K562 (cell line): ENCODE results near the gene NTSR1. TPM values are rescaled to one million over a fixed set of nuclear protein-coding genes. Genes with fewer than 3 reads are reported as not detected.

Experiments used
- ATF6 ChIP-seq: sonication (generic); formaldehyde crosslinking; IDR thresholded peaks from 2 replicates; pipeline ENCODE4 v1.4.0; 2020; ENCODE audit warnings: mild to moderate bottlenecking, missing genetic modification reagents
- FOXM1 ChIP-seq, 2 experiments: fragments of 450-650 bp in 1 of 2; sonication (generic) in 1 of 2; formaldehyde crosslinking in 1 of 2; IDR thresholded peaks; 2 replicates each; pipeline versions ENCODE4 v1.6.1 to v1.9.0; 2017 to 2022; ENCODE audit warnings: low read depth in 2 of 2, mild to moderate bottlenecking in 2 of 2, missing genetic modification reagents in 1 of 2, moderate library complexity in 1 of 2
- HBP1 ChIP-seq: fragments of 450-650 bp; formaldehyde crosslinking; IDR thresholded peaks from 2 replicates; pipeline ENCODE4 v1.4.0; 2022; ENCODE audit warnings: missing genetic modification characterization
- HNRNPLL ChIP-seq: fragments of 200-400 bp; formaldehyde crosslinking; IDR thresholded peaks from 2 replicates; pipeline ENCODE4 v1.6.1; 2017; ENCODE audit warnings: low read length, low read depth, mild to moderate bottlenecking; ENCODE audit not compliant: poor library complexity, severe bottlenecking
- ILF3 ChIP-seq: fragments of 450-650 bp; IDR thresholded peaks from 2 replicates; pipeline ENCODE4 v1.6.1; 2018; ENCODE audit warnings: antibody characterized with exemption, mild to moderate bottlenecking, moderate library complexity, borderline replicate concordance
- KAT7 ChIP-seq: sonication (generic); formaldehyde crosslinking; IDR thresholded peaks from 2 replicates; pipeline ENCODE4 v1.8.0; 2022; ENCODE audit warnings: missing genetic modification reagents, mild to moderate bottlenecking, borderline replicate concordance
- KDM5B ChIP-seq: fragments of 200-600 bp; sonication (generic); IDR thresholded peaks from 2 replicates; pipeline ENCODE4 v1.6.1; 2012; ENCODE audit warnings: low read depth, mild to moderate bottlenecking, moderate library complexity, low read length, control low read depth, inconsistent platforms; ENCODE audit not compliant: insufficient replicate concordance
- KLF1 ChIP-seq: fragments of 450-650 bp; IDR thresholded peaks from 2 replicates; pipeline ENCODE4 v1.6.1; 2016; ENCODE audit warnings: missing genetic modification characterization, missing compliant biosample characterization
- MAZ ChIP-seq, 2 experiments: fragments of 450-650 bp in 1 of 2; sonication (generic) in 1 of 2; formaldehyde crosslinking; IDR thresholded peaks in 1 of 2; conservative IDR thresholded peaks in 1 of 2; 2 replicates each; pipeline versions ENCODE4 v1.4.0 to v1.5.0; 2020; ENCODE audit warnings: mild to moderate bottlenecking in 1 of 2, missing genetic modification reagents in 1 of 2
- NFIX ChIP-seq: fragments of 250-450 bp; sonication (Bioruptor Pico); IDR thresholded peaks from 2 replicates; pipeline ENCODE4 v1.4.0; 2020; ENCODE audit warnings: low read depth, mild to moderate bottlenecking, moderate library complexity
- PHB ChIP-seq: fragments of 250-450 bp; sonication (Bioruptor Pico); IDR thresholded peaks from 2 replicates; pipeline ENCODE4 v1.5.0; 2021
- PHF21A ChIP-seq: fragments of 450-650 bp; IDR thresholded peaks from 2 replicates; pipeline ENCODE4 v1.6.1; 2017; ENCODE audit warnings: low read depth, borderline replicate concordance
- TOE1 ChIP-seq, 2 experiments: fragments of 450-650 bp in 1 of 2; sonication (generic) in 1 of 2; formaldehyde crosslinking in 1 of 2; IDR thresholded peaks; 2 replicates each; pipeline versions ENCODE4 v1.7.1 to v1.8.0; 2016 to 2022; ENCODE audit warnings: borderline replicate concordance in 2 of 2, mild to moderate bottlenecking in 2 of 2, antibody characterized with exemption in 1 of 2, inconsistent platforms in 1 of 2, low read depth in 1 of 2, missing genetic modification reagents in 1 of 2, moderate library complexity in 1 of 2
- ZBTB9 ChIP-seq: fragments of 450-650 bp; formaldehyde crosslinking; IDR thresholded peaks from 2 replicates; pipeline ENCODE4 v1.4.0; 2020; ENCODE audit warnings: mild to moderate bottlenecking, moderate library complexity
- ZNF41 ChIP-seq: fragments of 250-450 bp; sonication (Bioruptor Pico); conservative IDR thresholded peaks from 2 replicates; pipeline ENCODE4 v1.4.0; 2020; ENCODE audit warnings: mild to moderate bottlenecking
- polyA plus RNA-seq, 8 experiments: library from polyadenylated mRNA; depleted of rRNA in 4 of 8; stranded (reverse) in 5 of 8; unstranded in 3 of 8; fragments of >200 nt; fragmentation: Nextera tagmentation in 2 of 8; fragmentation: Illumina TruSeq in 1 of 8; extraction: Ambion mirVana in 2 of 8; extraction: Trizol in 1 of 8; gene quantifications; 2 replicates each; pipeline versions ENCODE4 v1.2.1 to v1.2.3, GENCODE V29; 2011 to 2014; ENCODE audit warnings: inconsistent platforms in 1 of 8, missing spikeins in 1 of 8
- total RNA-seq, 7 experiments: library from RNA; depleted of rRNA in 6 of 7; stranded (reverse); fragments of >200 nt in 6 of 7; fragmentation: Illumina TruSeq in 2 of 7; extraction: Trizol in 2 of 7; gene quantifications; 2 replicates each; pipeline versions ENCODE4 v1.2.1 to v1.2.3, GENCODE V29; 2011 to 2021; ENCODE audit warnings: low replicate concordance in 1 of 7

The NTSR1 gene
- total and polyA plus RNA-seq, 9 of the 15 experiments (the other 6 are each of a cell fraction or from before 2014, with no cell fraction given) = 0.04 to 0.40 (median 0.13) TPM; not detected in 3

GRCh38 chr20:62793757-62794006 lies 85.0 kb downstream of the NTSR1 start (continued):
- TF ChIP-seq ZNF41 (CRISPR knock-in tag) (no peak), TOE1 (IDR thresholded peaks at IDR 0.05; ENCODE audit: borderline replicate concordance) (peak; percentile 43; the same call in 1 of the 2 replicates), TOE1 (CRISPR knock-in tag; IDR thresholded peaks at IDR 0.05; ENCODE audit: borderline replicate concordance, low read depth) (no peak), NFIX (CRISPR knock-in tag) (no peak), HNRNPLL (no peak), FOXM1 (IDR thresholded peaks at IDR 0.05; ENCODE audit: low read depth) (no peak), FOXM1 (CRISPR knock-in tag; IDR thresholded peaks at IDR 0.05; ENCODE audit: low read depth) (no peak), ZBTB9 (no peak), KAT7 (CRISPR knock-in tag) (no peak), MAZ (CRISPR knock-in tag; conservative IDR thresholded peaks at IDR 0.05 in 1 of 2, IDR thresholded peaks at IDR 0.05 in 1 of 2) (0 out of 4 replicates have a peak, but pooled peaks of 1 of the 2 experiments have one; percentile 45), PHF21A (no peak), KLF1 (0 out of 2 replicates have a peak, but pooled peaks have one; percentile 44), ILF3 (no peak), KDM5B (peak; percentile 8), ATF6 (CRISPR knock-in tag) (no peak), HBP1 (CRISPR knock-in tag) (no peak), PHB (CRISPR knock-in tag) (no peak)
